HCT116 (cell line): ENCODE results near the gene POMT2.

ENCODE experiments used
- EZH2 ChIP-seq: fragments of 200-600 bp; sonication (generic); IDR thresholded peaks from 2 replicates; pipeline ENCODE4 v1.6.1; 2017; ENCODE audit warnings: antibody characterized with exemption, mixed run types
- EZH2phosphoT487 ChIP-seq: fragments of 200-600 bp; IDR thresholded peaks from 2 replicates; pipeline ENCODE4 v1.6.1; 2018; ENCODE audit warnings: antibody characterized with exemption, borderline replicate concordance
- JUND ChIP-seq: IDR thresholded peaks from 2 replicates; pipeline ENCODE4 v1.6.1; 2012
- POLR2A ChIP-seq: IDR thresholded peaks from 2 replicates; pipeline ENCODE4 v1.7.0; 2011; ENCODE audit warnings: borderline replicate concordance; ENCODE audit not compliant: insufficient read depth, insufficient read length; ENCODE audit errors: extremely low read depth
- POLR2AphosphoS5 ChIP-seq: IDR thresholded peaks from 2 replicates; pipeline ENCODE4 v1.6.1; 2011; ENCODE audit warnings: mild to moderate bottlenecking, low read depth, low read length, moderate library complexity
- SP1 ChIP-seq: IDR thresholded peaks from 2 replicates; pipeline ENCODE4 v1.6.1; 2012; ENCODE audit warnings: low read depth
- SRF ChIP-seq: IDR thresholded peaks from 2 replicates; pipeline ENCODE4 v1.6.1; 2012; ENCODE audit warnings: low read depth
- YY1 ChIP-seq: IDR thresholded peaks from 2 replicates; pipeline ENCODE4 v1.6.1; 2011; ENCODE audit warnings: low read length, low read depth, moderate library complexity, mild to moderate bottlenecking; ENCODE audit not compliant: insufficient replicate concordance; ENCODE audit errors: extremely low read depth
- ZNF274 ChIP-seq: fragments of 200-500 bp; sonication (Bioruptor generic); IDR thresholded peaks from 2 replicates; pipeline ENCODE4 v1.6.1; 2014; ENCODE audit warnings: mild to moderate bottlenecking, low read depth, low read length, inconsistent platforms
- TF ChIP-seq, protein P1 (sequence below), 3 experiments: fragments of 200-600 bp in 1 of 3; sonication (generic) in 1 of 3; IDR thresholded peaks in 2 of 3; conservative IDR thresholded peaks in 1 of 3; 2 replicates each; pipeline ENCODE4 v1.5.1; 2012 to 2017; ENCODE audit warnings: low read depth in 2 of 3, low read length in 2 of 3, antibody characterized with exemption in 1 of 3, borderline replicate concordance in 1 of 3, control low read depth in 1 of 3, mild to moderate bottlenecking in 1 of 3, mixed read lengths in 1 of 3, mixed run types in 1 of 3, moderate library complexity in 1 of 3; ENCODE audit not compliant: insufficient read depth in 1 of 3
- TF ChIP-seq, protein P2 (sequence below): IDR thresholded peaks from 2 replicates; pipeline ENCODE4 v1.6.1; 2012

DNA sequence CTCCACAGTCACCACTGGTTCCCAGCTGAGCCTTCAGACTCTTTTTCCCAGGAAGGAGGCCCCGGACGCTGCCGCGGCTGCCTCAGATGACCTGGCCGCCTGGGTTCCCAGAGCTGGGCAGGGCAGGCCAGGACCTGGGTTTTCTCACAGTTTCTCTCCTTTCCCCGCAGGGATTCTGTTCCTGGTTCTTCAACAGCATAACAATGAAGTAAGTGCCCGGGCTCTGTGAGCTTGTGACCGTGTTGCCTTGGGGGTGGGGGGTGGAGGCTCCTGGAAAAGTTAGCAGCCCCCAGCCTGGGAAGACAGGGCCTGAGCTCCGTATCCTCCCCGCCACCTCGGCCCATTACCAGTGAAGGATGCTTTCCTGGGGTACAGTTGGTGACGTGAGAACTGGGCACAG lies 95.4 kb downstream of the POMT2 start:
- TF ChIP-seq POLR2AphosphoS5 (no peak), EZH2phosphoT487 (no peak), ZNF274 (no peak), POLR2A (no peak), EZH2 (no peak), JUND (no peak), SP1 (no peak), YY1 (no peak), SRF (no peak)
- TF ChIP-seq, protein P1, sequence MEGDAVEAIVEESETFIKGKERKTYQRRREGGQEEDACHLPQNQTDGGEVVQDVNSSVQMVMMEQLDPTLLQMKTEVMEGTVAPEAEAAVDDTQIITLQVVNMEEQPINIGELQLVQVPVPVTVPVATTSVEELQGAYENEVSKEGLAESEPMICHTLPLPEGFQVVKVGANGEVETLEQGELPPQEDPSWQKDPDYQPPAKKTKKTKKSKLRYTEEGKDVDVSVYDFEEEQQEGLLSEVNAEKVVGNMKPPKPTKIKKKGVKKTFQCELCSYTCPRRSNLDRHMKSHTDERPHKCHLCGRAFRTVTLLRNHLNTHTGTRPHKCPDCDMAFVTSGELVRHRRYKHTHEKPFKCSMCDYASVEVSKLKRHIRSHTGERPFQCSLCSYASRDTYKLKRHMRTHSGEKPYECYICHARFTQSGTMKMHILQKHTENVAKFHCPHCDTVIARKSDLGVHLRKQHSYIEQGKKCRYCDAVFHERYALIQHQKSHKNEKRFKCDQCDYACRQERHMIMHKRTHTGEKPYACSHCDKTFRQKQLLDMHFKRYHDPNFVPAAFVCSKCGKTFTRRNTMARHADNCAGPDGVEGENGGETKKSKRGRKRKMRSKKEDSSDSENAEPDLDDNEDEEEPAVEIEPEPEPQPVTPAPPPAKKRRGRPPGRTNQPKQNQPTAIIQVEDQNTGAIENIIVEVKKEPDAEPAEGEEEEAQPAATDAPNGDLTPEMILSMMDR (IDR thresholded peaks at IDR 0.05 in 2 of 3, conservative IDR thresholded peaks at IDR 0.05 in 1 of 3; ENCODE audit: borderline replicate concordance in 1 of 3, insufficient read depth in 1 of 3, low read depth in 2 of 3, low read length in 2 of 3), result no peak
- TF ChIP-seq, protein P2, sequence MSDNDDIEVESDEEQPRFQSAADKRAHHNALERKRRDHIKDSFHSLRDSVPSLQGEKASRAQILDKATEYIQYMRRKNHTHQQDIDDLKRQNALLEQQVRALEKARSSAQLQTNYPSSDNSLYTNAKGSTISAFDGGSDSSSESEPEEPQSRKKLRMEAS, result no peak
